Measurements from ENCODE around the gene CTCFL. TPM values are rescaled to one million over a fixed set of nuclear protein-coding genes. Genes with fewer than 3 reads are reported as not detected.

CTCFL gene
- total RNA-seq, 1 donor from 2014 or later = 0.27 TPM

DNA sequence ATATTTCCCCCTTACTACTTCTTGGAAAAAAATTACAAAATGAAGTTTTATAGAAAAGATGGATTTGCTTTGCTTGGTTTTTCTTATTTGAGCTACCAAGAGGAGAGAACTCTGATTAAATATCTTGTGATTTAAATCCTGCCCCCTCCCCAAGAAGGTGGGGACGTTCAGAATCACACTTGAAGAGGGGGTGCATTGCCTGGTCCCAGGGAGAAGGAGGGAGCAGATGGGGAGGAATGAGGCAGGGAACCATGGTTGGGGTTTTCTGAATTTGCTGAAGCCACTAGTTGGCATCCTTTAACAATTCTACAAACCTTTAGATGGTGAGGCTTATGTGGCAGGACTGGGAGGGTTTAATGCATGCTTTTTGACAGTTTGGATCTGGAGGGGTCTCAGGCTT is 41.5 kb upstream of the CTCFL start:
- H3K4me3 Mint-ChIP-seq = no peak overlapping the region
- H3K27me3 Mint-ChIP-seq (ENCODE audit: low read depth) = peaks cover 98% of the 10 kb centered on the region
- DNase-seq (ENCODE audit: low spot score in 2 of 2, unreplicated experiment in 2 of 2) = no peak
- H3K4me1 Mint-ChIP-seq = peaks cover 7% of the 10 kb centered on the region
- no peak overlapping the region for H3K27ac Mint-ChIP-seq
- no peaks in the 10 kb centered on the region for H3K9me3 Mint-ChIP-seq
- TF ChIP-seq, protein P1, sequence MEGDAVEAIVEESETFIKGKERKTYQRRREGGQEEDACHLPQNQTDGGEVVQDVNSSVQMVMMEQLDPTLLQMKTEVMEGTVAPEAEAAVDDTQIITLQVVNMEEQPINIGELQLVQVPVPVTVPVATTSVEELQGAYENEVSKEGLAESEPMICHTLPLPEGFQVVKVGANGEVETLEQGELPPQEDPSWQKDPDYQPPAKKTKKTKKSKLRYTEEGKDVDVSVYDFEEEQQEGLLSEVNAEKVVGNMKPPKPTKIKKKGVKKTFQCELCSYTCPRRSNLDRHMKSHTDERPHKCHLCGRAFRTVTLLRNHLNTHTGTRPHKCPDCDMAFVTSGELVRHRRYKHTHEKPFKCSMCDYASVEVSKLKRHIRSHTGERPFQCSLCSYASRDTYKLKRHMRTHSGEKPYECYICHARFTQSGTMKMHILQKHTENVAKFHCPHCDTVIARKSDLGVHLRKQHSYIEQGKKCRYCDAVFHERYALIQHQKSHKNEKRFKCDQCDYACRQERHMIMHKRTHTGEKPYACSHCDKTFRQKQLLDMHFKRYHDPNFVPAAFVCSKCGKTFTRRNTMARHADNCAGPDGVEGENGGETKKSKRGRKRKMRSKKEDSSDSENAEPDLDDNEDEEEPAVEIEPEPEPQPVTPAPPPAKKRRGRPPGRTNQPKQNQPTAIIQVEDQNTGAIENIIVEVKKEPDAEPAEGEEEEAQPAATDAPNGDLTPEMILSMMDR (IDR thresholded peaks at IDR 0.05; ENCODE audit: unreplicated experiment) = no peak
- no peaks in the 10 kb centered on the region for H3K36me3 Mint-ChIP-seq

DNA sequence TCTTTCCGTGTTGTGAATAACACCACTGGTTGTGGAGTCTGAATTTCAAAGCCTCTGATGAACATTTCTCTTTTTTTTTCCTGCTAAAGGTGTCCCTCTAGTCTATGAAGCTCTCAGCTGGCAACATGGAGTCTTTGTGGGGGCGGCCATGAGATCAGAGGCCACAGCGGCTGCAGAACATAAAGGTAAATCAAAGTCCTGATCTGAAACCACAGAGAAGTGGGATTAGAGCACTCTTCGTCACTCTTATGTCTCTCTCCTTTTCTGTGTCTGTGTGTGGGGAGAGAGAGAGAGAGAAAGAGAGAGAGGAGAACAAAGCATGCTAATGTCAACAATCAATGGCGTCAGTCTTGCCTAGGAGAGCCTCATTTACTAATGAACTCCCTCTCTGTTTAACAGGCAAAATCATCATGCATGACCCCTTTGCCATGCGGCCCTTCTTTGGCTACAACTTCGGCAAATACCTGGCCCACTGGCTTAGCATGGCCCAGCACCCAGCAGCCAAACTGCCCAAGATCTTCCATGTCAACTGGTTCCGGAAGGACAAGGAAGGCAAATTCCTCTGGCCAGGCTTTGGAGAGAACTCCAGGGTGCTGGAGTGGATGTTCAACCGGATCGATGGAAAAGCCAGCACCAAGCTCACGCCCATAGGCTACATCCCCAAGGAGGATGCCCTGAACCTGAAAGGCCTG is 40.2 kb upstream of the CTCFL start:
- TF ChIP-seq, protein P1 (IDR thresholded peaks at IDR 0.05; ENCODE audit: unreplicated experiment) = no peak
- H3K27ac Mint-ChIP-seq = no peak overlapping the region
- H3K27me3 Mint-ChIP-seq (ENCODE audit: low read depth) = peaks cover 99% of the 10 kb centered on the region
- peaks cover 4% of the 10 kb centered on the region for H3K4me1 Mint-ChIP-seq
- H3K9me3 Mint-ChIP-seq = no peaks in the 10 kb centered on the region
- DNase-seq (ENCODE audit: low spot score in 2 of 2, unreplicated experiment in 2 of 2) = no peak
- no peak overlapping the region for H3K4me3 Mint-ChIP-seq
- H3K36me3 Mint-ChIP-seq = no peaks in the 10 kb centered on the region

DNA sequence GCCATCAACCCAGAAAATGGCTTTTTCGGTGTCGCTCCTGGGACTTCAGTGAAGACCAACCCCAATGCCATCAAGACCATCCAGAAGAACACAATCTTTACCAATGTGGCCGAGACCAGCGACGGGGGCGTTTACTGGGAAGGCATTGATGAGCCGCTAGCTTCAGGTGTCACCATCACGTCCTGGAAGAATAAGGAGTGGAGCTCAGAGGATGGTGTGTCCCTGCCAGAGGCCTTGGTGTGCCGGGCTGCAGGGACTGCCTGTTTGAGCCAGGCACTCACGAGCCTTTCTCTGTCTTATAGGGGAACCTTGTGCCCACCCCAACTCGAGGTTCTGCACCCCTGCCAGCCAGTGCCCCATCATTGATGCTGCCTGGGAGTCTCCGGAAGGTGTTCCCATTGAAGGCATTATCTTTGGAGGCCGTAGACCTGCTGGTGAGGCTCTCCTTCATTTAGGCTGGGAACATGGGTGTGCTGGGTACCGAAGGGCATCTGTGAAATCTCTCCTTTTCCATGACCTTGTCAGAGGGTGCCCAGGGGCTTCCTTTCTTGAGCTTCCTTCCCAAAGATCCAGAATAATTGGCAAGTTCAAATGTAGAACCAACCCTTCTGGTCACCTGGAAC is 39.4 kb upstream of the CTCFL start:
- Mint-ChIP-seq H3K27me3 (ENCODE audit: low read depth) (peaks cover 99% of the 10 kb centered on the region), H3K36me3 (no peaks in the 10 kb centered on the region), H3K9me3 (no peaks in the 10 kb centered on the region), H3K4me1 (peaks cover 3% of the 10 kb centered on the region), H3K27ac (no peak overlapping the region), H3K4me3 (no peak overlapping the region)
- DNase-seq (ENCODE audit: low spot score in 2 of 2, unreplicated experiment in 2 of 2) = no peak
- TF ChIP-seq, protein P1 (IDR thresholded peaks at IDR 0.05; ENCODE audit: unreplicated experiment) = no peak

DNA sequence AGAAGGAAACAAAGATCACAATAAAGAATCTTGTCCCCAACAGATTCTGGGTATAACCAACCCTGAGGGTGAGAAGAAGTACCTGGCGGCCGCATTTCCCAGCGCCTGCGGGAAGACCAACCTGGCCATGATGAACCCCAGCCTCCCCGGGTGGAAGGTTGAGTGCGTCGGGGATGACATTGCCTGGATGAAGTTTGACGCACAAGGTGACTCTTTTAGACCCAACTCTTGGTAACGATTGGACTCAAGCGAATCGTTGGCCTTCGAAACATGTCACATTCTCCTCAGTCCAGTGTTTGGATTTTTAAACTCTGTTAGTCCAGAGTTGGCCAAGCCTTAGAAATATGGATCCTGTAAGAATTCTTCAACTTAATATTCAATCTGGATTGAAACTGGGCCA is 38.6 kb upstream of the CTCFL start:
- Mint-ChIP-seq H3K27ac (no peak overlapping the region), H3K36me3 (no peaks in the 10 kb centered on the region), H3K9me3 (no peaks in the 10 kb centered on the region), H3K4me3 (no peak overlapping the region), H3K4me1 (peaks cover 3% of the 10 kb centered on the region), H3K27me3 (ENCODE audit: low read depth) (peaks cover 99% of the 10 kb centered on the region)
- no peak for DNase-seq (ENCODE audit: low spot score in 2 of 2, unreplicated experiment in 2 of 2)
- TF ChIP-seq, protein P1 (IDR thresholded peaks at IDR 0.05; ENCODE audit: unreplicated experiment) = no peak

DNA sequence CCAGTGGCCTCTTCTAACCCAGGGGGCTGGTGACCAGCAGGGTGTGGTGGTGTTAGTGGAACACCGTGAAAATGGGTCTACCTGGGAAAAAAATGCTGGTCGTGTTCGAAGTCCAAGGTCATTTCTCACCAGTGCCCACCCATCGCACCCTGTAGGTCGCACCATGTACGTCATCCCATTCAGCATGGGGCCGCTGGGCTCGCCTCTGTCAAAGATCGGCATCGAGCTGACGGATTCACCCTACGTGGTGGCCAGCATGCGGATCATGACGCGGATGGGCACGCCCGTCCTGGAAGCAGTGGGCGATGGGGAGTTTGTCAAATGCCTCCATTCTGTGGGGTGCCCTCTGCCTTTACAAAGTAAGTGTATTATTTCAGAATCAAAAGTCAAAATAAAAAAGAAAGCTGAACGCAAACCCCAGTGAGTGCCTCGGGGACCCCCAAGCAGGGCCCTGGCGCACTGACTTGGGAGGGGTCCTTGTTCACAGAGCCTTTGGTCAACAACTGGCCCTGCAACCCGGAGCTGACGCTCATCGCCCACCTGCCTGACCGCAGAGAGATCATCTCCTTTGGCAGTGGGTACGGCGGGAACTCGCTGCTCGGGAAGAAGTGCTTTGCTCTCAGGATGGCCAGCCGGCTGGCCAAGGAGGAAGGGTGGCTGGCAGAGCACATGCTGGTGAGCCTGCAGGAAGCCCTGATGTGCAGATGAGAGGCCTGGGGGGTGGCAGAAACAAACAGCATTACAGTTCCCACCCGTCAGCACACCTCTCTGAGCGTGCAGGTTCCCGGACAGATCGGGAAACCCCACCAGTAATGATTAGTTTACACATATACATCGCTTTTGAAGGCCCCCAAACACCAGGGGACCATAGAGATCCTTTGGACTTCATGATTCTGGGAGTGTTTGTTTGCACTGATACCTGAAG is 37.9 kb upstream of the CTCFL start:
- no peak for DNase-seq (ENCODE audit: low spot score in 2 of 2, unreplicated experiment in 2 of 2)
- Mint-ChIP-seq H3K4me3 (no peak overlapping the region), H3K27me3 (ENCODE audit: low read depth) (peaks cover 99% of the 10 kb centered on the region), H3K36me3 (no peaks in the 10 kb centered on the region), H3K9me3 (no peaks in the 10 kb centered on the region), H3K27ac (no peak overlapping the region), H3K4me1 (peaks cover 3% of the 10 kb centered on the region)
- TF ChIP-seq, protein P1 (IDR thresholded peaks at IDR 0.05; ENCODE audit: unreplicated experiment) = no peak

Data from mesothelial cell of epicardium (in vitro differentiated cells).